ENCODE results near the gene PIGT. TPM values are rescaled to one million over a fixed set of nuclear protein-coding genes. Genes with fewer than 3 reads are reported as not detected.
A peak's percentile ranks its signal among the peaks of the same experiment; 100 is the strongest.

PIGT gene
- total RNA-seq, 6 donors from 2014 or later = 49.9 to 86.3 (median 63.0) TPM

DNA sequence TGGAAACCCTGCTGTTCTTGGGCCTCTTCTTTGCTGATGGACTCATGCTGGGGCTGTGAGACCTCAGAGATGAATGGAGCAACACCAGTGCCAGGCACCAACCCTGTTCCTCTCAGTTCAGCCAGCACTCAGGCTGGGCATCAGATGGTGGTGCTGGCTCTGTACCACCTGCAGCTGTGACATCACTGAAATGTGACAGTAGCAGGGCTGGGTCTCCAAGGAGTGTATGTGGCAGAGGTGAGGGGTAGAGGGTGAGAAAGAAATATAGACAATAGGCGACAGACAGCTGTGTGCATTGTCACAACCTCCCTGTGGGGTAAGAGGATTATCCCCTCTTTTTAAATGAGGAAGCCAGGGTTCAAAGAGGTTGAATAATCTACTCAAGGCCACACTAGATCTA lies 37.8 kb upstream of the PIGT start, which contains the start of gene TP53TG5:
TP53TG5 (minus strand) TSS at position 135 of the 400 bp plus-strand sequence; CDS start at position 46, 89 bp downstream.
- TF ChIP-seq POLR2AphosphoS5 (IDR thresholded peaks at IDR 0.05) (no peak), EP300 (IDR thresholded peaks at IDR 0.05) (no peak), POLR2A (IDR thresholded peaks at IDR 0.05) (no peak)
- TF ChIP-seq, protein P1, sequence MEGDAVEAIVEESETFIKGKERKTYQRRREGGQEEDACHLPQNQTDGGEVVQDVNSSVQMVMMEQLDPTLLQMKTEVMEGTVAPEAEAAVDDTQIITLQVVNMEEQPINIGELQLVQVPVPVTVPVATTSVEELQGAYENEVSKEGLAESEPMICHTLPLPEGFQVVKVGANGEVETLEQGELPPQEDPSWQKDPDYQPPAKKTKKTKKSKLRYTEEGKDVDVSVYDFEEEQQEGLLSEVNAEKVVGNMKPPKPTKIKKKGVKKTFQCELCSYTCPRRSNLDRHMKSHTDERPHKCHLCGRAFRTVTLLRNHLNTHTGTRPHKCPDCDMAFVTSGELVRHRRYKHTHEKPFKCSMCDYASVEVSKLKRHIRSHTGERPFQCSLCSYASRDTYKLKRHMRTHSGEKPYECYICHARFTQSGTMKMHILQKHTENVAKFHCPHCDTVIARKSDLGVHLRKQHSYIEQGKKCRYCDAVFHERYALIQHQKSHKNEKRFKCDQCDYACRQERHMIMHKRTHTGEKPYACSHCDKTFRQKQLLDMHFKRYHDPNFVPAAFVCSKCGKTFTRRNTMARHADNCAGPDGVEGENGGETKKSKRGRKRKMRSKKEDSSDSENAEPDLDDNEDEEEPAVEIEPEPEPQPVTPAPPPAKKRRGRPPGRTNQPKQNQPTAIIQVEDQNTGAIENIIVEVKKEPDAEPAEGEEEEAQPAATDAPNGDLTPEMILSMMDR (IDR thresholded peaks at IDR 0.05) = no peak
- Histone ChIP-seq H3K27me3 (no peaks in the 10 kb centered on the region), H3K27ac (peak within 1 kb of the TSS in 3 of 4 donors; percentile 4 to 49 (median 37)), H3K36me3 (no peaks in the 10 kb centered on the region), H3K4me3 (no peak within 1 kb of the TSS), H3K4me1 (peaks cover 4 to 21% (median 10%) of the 10 kb centered on the region in 4 donors), H3K9me3 (no peaks in the 10 kb centered on the region)
- no peak for ATAC-seq (ENCODE audit: low FRiP score in 2 of 2)
- DNase-seq = no peak
- WGBS, 2 donors = 93 to 94% methylated on average over 1 of the region's 1 CpG

DNA sequence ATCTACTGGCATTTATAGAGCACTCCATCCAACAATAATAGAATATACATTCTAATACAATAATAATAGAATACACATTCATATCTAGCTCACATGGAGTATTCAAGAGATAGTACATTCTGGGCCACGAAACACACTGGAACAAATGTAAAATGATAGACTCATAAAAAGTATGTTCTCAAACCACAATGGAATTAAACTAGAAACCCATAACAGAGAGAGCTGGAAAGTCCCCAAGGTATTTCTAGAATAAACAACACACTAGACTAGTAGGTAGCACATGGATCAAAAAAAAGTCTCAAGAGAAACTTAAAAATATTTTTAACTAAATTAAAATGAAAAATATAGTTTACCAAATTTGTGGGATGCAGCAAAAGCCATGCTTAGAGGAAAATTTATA lies 28.7 kb upstream of the PIGT start:
- H3K4me3 ChIP-seq = no peak overlapping the region
- no peak overlapping the region for H3K27ac ChIP-seq
- H3K36me3 ChIP-seq = no peaks in the 10 kb centered on the region
- ATAC-seq (ENCODE audit: low FRiP score in 2 of 2) = no peak
- no peak for TF ChIP-seq POLR2AphosphoS5 (IDR thresholded peaks at IDR 0.05)
- no peak for TF ChIP-seq EP300 (IDR thresholded peaks at IDR 0.05)
- TF ChIP-seq POLR2A (IDR thresholded peaks at IDR 0.05) = no peak
- no peaks in the 10 kb centered on the region for H3K9me3 ChIP-seq
- DNase-seq = no peak
- 67 to 95% methylated on average over 1 of the region's 1 CpG for WGBS, 2 donors
- no peaks in the 10 kb centered on the region for H3K27me3 ChIP-seq
- H3K4me1 ChIP-seq = no peaks in the 10 kb centered on the region

GRCh38 chr20:45390931-45391330 lies 25.0 kb upstream of the PIGT start:
- H3K27ac ChIP-seq = no peak overlapping the region
- no peak for TF ChIP-seq POLR2AphosphoS5 (IDR thresholded peaks at IDR 0.05)
- no peak for TF ChIP-seq POLR2A (IDR thresholded peaks at IDR 0.05)
- no peak for TF ChIP-seq EP300 (IDR thresholded peaks at IDR 0.05)
- no peaks in the 10 kb centered on the region for H3K9me3 ChIP-seq
- WGBS, 2 donors = 94 to 97% methylated on average over 2 of the region's 2 CpGs
- no peak for DNase-seq
- H3K4me1 ChIP-seq = no peaks in the 10 kb centered on the region
- no peaks in the 10 kb centered on the region for H3K27me3 ChIP-seq
- H3K36me3 ChIP-seq = no peaks in the 10 kb centered on the region
- ATAC-seq (ENCODE audit: low FRiP score in 2 of 2) = no peak
- H3K4me3 ChIP-seq = no peak overlapping the region

- Histone ChIP-seq H3K4me1 (no peaks in the 10 kb centered on the region), H3K36me3 (no peaks in the 10 kb centered on the region), H3K27me3 (no peaks in the 10 kb centered on the region), H3K4me3 (no peak overlapping the region), H3K27ac (no peak overlapping the region), H3K9me3 (no peaks in the 10 kb centered on the region)
- TF ChIP-seq, protein P1 (IDR thresholded peaks at IDR 0.05) = no peak
- TF ChIP-seq POLR2AphosphoS5 (IDR thresholded peaks at IDR 0.05) (no peak), POLR2A (IDR thresholded peaks at IDR 0.05) (no peak), EP300 (IDR thresholded peaks at IDR 0.05) (no peak)
- WGBS, 2 donors = 75 to 81% methylated on average over 2 of the region's 2 CpGs
- DNase-seq (no peak), ATAC-seq (ENCODE audit: low FRiP score in 2 of 2) (no peak)
Measured at GRCh38 chr20:45391559-45391958, 24.4 kb upstream of the PIGT start.

DNA sequence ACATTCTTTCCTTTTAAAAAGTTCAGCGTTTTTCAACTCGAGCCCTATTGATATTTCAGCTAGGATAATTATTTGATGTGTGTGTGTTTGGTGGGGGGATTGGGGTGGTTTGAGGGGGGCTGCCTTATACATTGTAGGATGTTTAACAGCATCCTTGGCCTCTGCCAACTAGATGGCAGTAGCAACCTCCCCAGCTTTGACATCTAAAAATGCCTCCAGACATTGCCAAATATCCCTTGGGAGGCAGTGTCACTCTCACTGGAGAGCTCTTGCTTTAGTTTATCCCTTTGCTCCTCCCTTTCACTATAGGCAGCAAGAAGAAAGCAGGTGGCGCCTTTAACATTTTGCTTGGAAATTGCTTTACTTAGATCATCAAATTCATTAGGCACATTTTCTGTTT lies 23.2 kb upstream of the PIGT start:
- H3K36me3 ChIP-seq = no peaks in the 10 kb centered on the region
- no peaks in the 10 kb centered on the region for H3K27me3 ChIP-seq
- no peak overlapping the region for H3K27ac ChIP-seq
- H3K9me3 ChIP-seq = no peaks in the 10 kb centered on the region
- 81 to 91% methylated on average over 3 of the region's 3 CpGs for whole genome bisulfite sequencing, 2 donors
- no peak for DNase-seq
- no peaks in the 10 kb centered on the region for H3K4me1 ChIP-seq
- no peak overlapping the region for H3K4me3 ChIP-seq
- ATAC-seq (ENCODE audit: low FRiP score in 2 of 2) = no peak
- no peak for TF ChIP-seq POLR2AphosphoS5 (IDR thresholded peaks at IDR 0.05)
- TF ChIP-seq, protein P1 (IDR thresholded peaks at IDR 0.05) = no peak
- TF ChIP-seq EP300 (IDR thresholded peaks at IDR 0.05) = no peak
- no peak for TF ChIP-seq POLR2A (IDR thresholded peaks at IDR 0.05)
